H1 (cell line): ENCODE measurements around the gene TBC1D16. TPM values are rescaled to one million over a fixed set of nuclear protein-coding genes. Genes with fewer than 3 reads are reported as not detected.

ENCODE experiments used
- CTCF ChIA-PET: fragments of 300-600 bp; sonication (Branson Sonifier 250); formaldehyde crosslinking; loops from one replicate; lab custom pipeline; 2021; ENCODE audit not compliant: partially characterized antibody; lab: Charles Lee
- POLR2A ChIA-PET: fragments of 300-600 bp; sonication (Branson Sonifier 250); formaldehyde crosslinking; loops from one replicate; lab custom pipeline; 2021; ENCODE audit warnings: inconsistent platforms; ENCODE audit not compliant: partially characterized antibody; lab: Charles Lee
- DNase-seq, 2 experiments: peaks; one replicate each; pipeline versions ENCODE4 v3.0.0 to v3.0.0-alpha.2; 2010 to 2022; ENCODE audit warnings: low spot score in 2 of 2, low read depth in 1 of 2, mixed read lengths in 1 of 2
- FAIRE-seq: peaks from 2 replicates; lab custom pipeline; 2011; peaks lifted over from hg19 to GRCh38; lab: Jason Lieb, UNC
- H2AFZ ChIP-seq: 2 replicates; pipeline ENCODE4 v1.8.1; 2012; ENCODE audit warnings: low read length, inconsistent platforms
- H2AK5ac ChIP-seq: 2 replicates; pipeline ENCODE4 v1.6.1; 2013; ENCODE audit warnings: low read depth, low read length
- H2BK120ac ChIP-seq: replicated peaks from 2 replicates; pipeline ENCODE3; 2013; ENCODE audit warnings: low read depth, low read length, inconsistent platforms
- H2BK12ac ChIP-seq: 2 replicates; pipeline ENCODE4 v1.6.1; 2013; ENCODE audit warnings: low read depth, low read length
- H2BK15ac ChIP-seq: 2 replicates; pipeline ENCODE4 v1.6.1; 2013; ENCODE audit warnings: low read length
- H2BK20ac ChIP-seq: 2 replicates; pipeline ENCODE4 v1.6.1; 2013; ENCODE audit warnings: low read length
- H2BK5ac ChIP-seq: 2 replicates; pipeline ENCODE4 v1.6.1; 2013; ENCODE audit warnings: low read depth, low read length
- H3K14ac ChIP-seq: 2 replicates; pipeline ENCODE4 v1.6.1; 2013; ENCODE audit warnings: inconsistent platforms; ENCODE audit not compliant: insufficient read length
- H3K18ac ChIP-seq: 2 replicates; pipeline ENCODE4 v1.6.1; 2013; ENCODE audit warnings: low read length; ENCODE audit errors: extremely low read depth
- H3K23ac ChIP-seq: 2 replicates; pipeline ENCODE4 v1.6.1; 2013; ENCODE audit warnings: inconsistent platforms; ENCODE audit not compliant: insufficient read length
- H3K23me2 ChIP-seq: 2 replicates; pipeline ENCODE4 v1.6.1; 2013; ENCODE audit warnings: low read depth, low read length
- H3K27ac ChIP-seq: 2 replicates; pipeline ENCODE4 v1.6.1; 2011; ENCODE audit warnings: low read depth, low read length, inconsistent platforms
- H3K27me3 ChIP-seq, 4 experiments: replicated peaks in 1 of 4; 1 replicate in 1 of 4; 2 replicates in 3 of 4; pipeline versions ENCODE4 v1.6.1 to v1.8.1; 2011 to 2013; ENCODE audit warnings: low read length in 3 of 4, mild to moderate bottlenecking in 3 of 4, inconsistent platforms in 2 of 4, mixed read lengths in 2 of 4, moderate library complexity in 1 of 4; ENCODE audit not compliant: control insufficient read depth in 3 of 4, insufficient read depth in 3 of 4; ENCODE audit errors: extremely low read depth in 1 of 4
- H3K36me3 ChIP-seq, 4 experiments: 2 replicates each; pipeline versions ENCODE4 v1.6.1 to v1.8.1; 2011 to 2013; ENCODE audit warnings: mild to moderate bottlenecking in 4 of 4, low read length in 3 of 4, moderate library complexity in 2 of 4, control low read depth in 1 of 4, inconsistent platforms in 1 of 4; ENCODE audit not compliant: insufficient read depth in 4 of 4, control insufficient read depth in 2 of 4
- H3K4ac ChIP-seq: replicated peaks from 2 replicates; pipeline ENCODE3; 2013; ENCODE audit warnings: low read length, low read depth, mixed read lengths, inconsistent platforms; ENCODE audit not compliant: insufficient read length
- H3K4me1 ChIP-seq, 4 experiments: replicated peaks in 1 of 4; 1 replicate in 1 of 4; 2 replicates in 3 of 4; pipeline versions ENCODE4 v1.6.1 to v1.8.1; 2011 to 2013; ENCODE audit warnings: low read length in 3 of 4, inconsistent platforms in 2 of 4, mixed read lengths in 1 of 4; ENCODE audit not compliant: insufficient read depth in 4 of 4, control insufficient read depth in 3 of 4
- H3K4me2 ChIP-seq, 2 experiments: 2 replicates each; pipeline versions ENCODE4 v1.6.1 to v1.8.1; 2011 to 2013; ENCODE audit warnings: low read depth in 2 of 2, low read length in 2 of 2, control low read depth in 1 of 2, inconsistent platforms in 1 of 2, mild to moderate bottlenecking in 1 of 2; ENCODE audit not compliant: insufficient read depth in 1 of 2
- H3K4me3 ChIP-seq, 4 experiments: fragments of 200-600, 300-600 bp in 1 of 4; sonication (generic), shearing (Covaris generic), sonication (Bioruptor Twin) in 1 of 4; 2 replicates each; pipeline versions ENCODE4 v1.5.1 to v1.8.1; 2011 to 2016; ENCODE audit warnings: low read length in 4 of 4, low read depth in 3 of 4, control low read depth in 2 of 4, inconsistent platforms in 2 of 4, mild to moderate bottlenecking in 2 of 4, mixed read lengths in 1 of 4, moderate library complexity in 1 of 4; ENCODE audit not compliant: insufficient read depth in 2 of 4; ENCODE audit errors: extremely low read depth in 1 of 4
- H3K56ac ChIP-seq: replicated peaks from 2 replicates; pipeline ENCODE3; 2013; ENCODE audit warnings: low read depth, mild to moderate bottlenecking, mixed read lengths, low read length, inconsistent platforms; ENCODE audit not compliant: insufficient read length
- H3K79me1 ChIP-seq: 2 replicates; pipeline ENCODE4 v1.6.1; 2013; ENCODE audit warnings: low read depth, low read length, control low read depth
- H3K79me2 ChIP-seq, 2 experiments: 2 replicates each; pipeline versions ENCODE4 v1.6.1 to v1.8.1; 2012 to 2013; ENCODE audit warnings: low read length in 2 of 2, mild to moderate bottlenecking in 2 of 2, inconsistent platforms in 1 of 2; ENCODE audit not compliant: insufficient read depth in 2 of 2, control insufficient read depth in 1 of 2
- H3K9ac ChIP-seq, 4 experiments: replicated peaks in 1 of 4; 1 replicate in 1 of 4; 2 replicates in 3 of 4; pipeline versions ENCODE4 v1.6.1 to v1.8.1; 2011 to 2013; ENCODE audit warnings: low read depth in 3 of 4, low read length in 3 of 4, control low read depth in 2 of 4, mild to moderate bottlenecking in 2 of 4, moderate library complexity in 2 of 4, inconsistent platforms in 1 of 4; ENCODE audit errors: extremely low read depth in 1 of 4
- H3K9me3 ChIP-seq, 2 experiments: 2 replicates each; pipeline versions ENCODE4 v1.6.1 to v1.8.1; 2012 to 2013; ENCODE audit warnings: mild to moderate bottlenecking in 2 of 2, moderate library complexity in 2 of 2, control low read depth in 1 of 2, inconsistent platforms in 1 of 2, low read depth in 1 of 2, low read length in 1 of 2, mixed read lengths in 1 of 2; ENCODE audit not compliant: insufficient read depth in 2 of 2
- H4K20me1 ChIP-seq, 2 experiments: replicated peaks in 1 of 2; 2 replicates each; pipeline versions ENCODE3 to v1.8.1; 2011 to 2013; ENCODE audit warnings: inconsistent platforms in 2 of 2, low read length in 2 of 2, mild to moderate bottlenecking in 1 of 2; ENCODE audit not compliant: insufficient read depth in 2 of 2, control insufficient read depth in 1 of 2
- H4K5ac ChIP-seq: 2 replicates; pipeline ENCODE4 v1.6.1; 2013; ENCODE audit warnings: low read length, low read depth, mixed read lengths, inconsistent platforms; ENCODE audit not compliant: insufficient read length
- H4K8ac ChIP-seq: 2 replicates; pipeline ENCODE4 v1.8.0; 2013; ENCODE audit warnings: mild to moderate bottlenecking, moderate library complexity, low read length, inconsistent platforms; ENCODE audit not compliant: insufficient read depth; ENCODE audit errors: extremely low read depth
- H4K91ac ChIP-seq: replicated peaks from 2 replicates; pipeline ENCODE3; 2013; ENCODE audit warnings: low read length, mixed read lengths, inconsistent platforms; ENCODE audit not compliant: insufficient read length
- ATF3 ChIP-seq: IDR thresholded peaks from 2 replicates; pipeline ENCODE4 v1.6.1; 2011; ENCODE audit warnings: low read depth, mild to moderate bottlenecking, low read length; ENCODE audit not compliant: insufficient read depth
- FOSL1 ChIP-seq: IDR thresholded peaks from 2 replicates; pipeline ENCODE4 v1.6.1; 2011; ENCODE audit warnings: mild to moderate bottlenecking, low read depth, low read length, moderate library complexity; ENCODE audit not compliant: insufficient read depth
- HDAC6 ChIP-seq: IDR thresholded peaks from one replicate; pipeline ENCODE4 v1.7.1; 2012; ENCODE audit warnings: low read depth, mild to moderate bottlenecking, inconsistent platforms, low read length, moderate library complexity
- NANOG ChIP-seq: IDR thresholded peaks from 2 replicates; pipeline ENCODE4 v1.6.1; 2011; ENCODE audit warnings: low read length, low read depth, mild to moderate bottlenecking, inconsistent platforms; ENCODE audit not compliant: insufficient read depth, poor library complexity, severe bottlenecking
- POLR2A ChIP-seq, 2 experiments: IDR thresholded peaks; 1 replicate in 1 of 2; 2 replicates in 1 of 2; pipeline ENCODE4 v1.6.1; 2011; ENCODE audit warnings: low read depth in 2 of 2, low read length in 2 of 2, mild to moderate bottlenecking in 2 of 2; ENCODE audit errors: control extremely low read depth in 1 of 2
- POU5F1 ChIP-seq: IDR thresholded peaks from 2 replicates; pipeline ENCODE4 v1.6.1; 2011; ENCODE audit warnings: low read depth, mild to moderate bottlenecking, low read length, moderate library complexity
- RBBP5 ChIP-seq: IDR thresholded peaks from 2 replicates; pipeline ENCODE4 v1.7.1; 2012; ENCODE audit warnings: low read depth, mild to moderate bottlenecking, inconsistent platforms, low read length, moderate library complexity, borderline replicate concordance
- SP4 ChIP-seq: IDR thresholded peaks from 2 replicates; pipeline ENCODE4 v1.6.1; 2012; ENCODE audit warnings: low read length, inconsistent platforms
- TAF7 ChIP-seq: optimal IDR thresholded peaks from 2 replicates; pipeline ENCODE3; 2011; ENCODE audit warnings: low read depth, mild to moderate bottlenecking, inconsistent platforms, low read length, moderate library complexity, borderline replicate concordance
- WGBS, 2 experiments: shearing (Covaris generic) in 1 of 2; methylation state at CpG; one replicate each; pipeline versions ENCODE4 v1.1.6 to v1.1.7; 2013 to 2015; ENCODE audit warnings: low lambda C conversion rate in 2 of 2, mixed read lengths in 2 of 2, inconsistent platforms in 1 of 2, low coverage in 1 of 2, missing lambda C conversion rate in 1 of 2; ENCODE audit not compliant: insufficient replicate concordance in 2 of 2, insufficient coverage in 1 of 2, insufficient read length in 1 of 2; ENCODE audit errors: extremely low coverage in 1 of 2, missing lambda C conversion rate in 1 of 2; 5-methylcytosine and 5-hydroxymethylcytosine counted together
- polyA plus RNA-seq, 7 experiments: library from polyadenylated mRNA; depleted of rRNA in 3 of 7; stranded (reverse) in 5 of 7; unstranded in 2 of 7; fragments of >200 nt in 5 of 7; fragments of 200-250 nt in 2 of 7; gene quantifications; 1 replicate in 5 of 7; 2 replicates in 1 of 7; 4 replicates in 1 of 7; pipeline versions ENCODE4 v1.2.1 to v1.2.3, GENCODE V29; 2011 to 2013; ENCODE audit warnings: missing spikeins in 2 of 7, mixed read lengths in 2 of 7
- total RNA-seq: library from RNA; stranded (reverse); fragmentation: NEBNext Ultra II Directional; extraction: Animal tissue kit (Norgen Biotek cat#: 25700); gene quantifications from 2 replicates; pipeline ENCODE4 v1.2.1, GENCODE V29; 2021

The TBC1D16 gene
- total and polyA plus RNA-seq, 2 of the 8 experiments (the other 6 are each of a cell fraction or from before 2014, with no cell fraction given), result 21.1 to 109 TPM

GRCh38 chr17:80002070-80002641 is 33.5 kb downstream of the TBC1D16 start:
- Histone ChIP-seq H3K27me3 (no peaks in the 10 kb centered on the region), H2BK15ac (no peak overlapping the region), H3K4me3 (no peak overlapping the region), H4K5ac (no peak overlapping the region), H3K79me1 (peaks cover 6% of the 10 kb centered on the region; the same call in 1 of the 2 replicates), H2AFZ (no peak overlapping the region), H2BK5ac (peak overlapping the region; percentile 60; the same call in 1 of the 2 replicates), H3K14ac (no peak overlapping the region), H2BK120ac (no peak overlapping the region), H3K27ac (no peak overlapping the region), H3K9me3 (no peaks in the 10 kb centered on the region; a peak in 1 of 4 replicates), H4K91ac (no peak overlapping the region), H3K4ac (no peak overlapping the region), H4K8ac (no peak overlapping the region; the same call in 1 of the 2 replicates), H3K9ac (no peak overlapping the region), H4K20me1 (peaks cover 2 to 10% of the 10 kb centered on the region in 2 experiments), H3K23me2 (no peaks in the 10 kb centered on the region), H3K23ac (no peak overlapping the region), H2BK12ac (no peak overlapping the region), H3K4me2 (no peak overlapping the region), H3K56ac (no peak overlapping the region), H3K79me2 (peaks cover 0 to 9% of the 10 kb centered on the region in 2 experiments; a peak in 1 of 4 replicates), H3K36me3 (peaks cover 0 to 11% (median 1%) of the 10 kb centered on the region in 4 experiments; a peak in 2 of 8 replicates), H2BK20ac (no peak overlapping the region), H3K18ac (no peak overlapping the region), H2AK5ac (no peak overlapping the region), H3K4me1 (peaks cover 0 to 4% (median 3%) of the 10 kb centered on the region in 4 experiments; a peak in 3 of 7 replicates)
- TF ChIP-seq SP4, result no peak
- TF ChIP-seq TAF7, result no peak
- no peak for TF ChIP-seq FOSL1
- TF ChIP-seq POLR2A (IDR thresholded peaks at IDR 0.05; ENCODE audit: control extremely low read depth in 1 of 2, low read depth in 2 of 2, low read length in 2 of 2), result no peak
- no peak for TF ChIP-seq HDAC6
- TF ChIP-seq ATF3, result no peak
- no peak for TF ChIP-seq POU5F1
- TF ChIP-seq RBBP5, result no peak
- no peak for TF ChIP-seq NANOG
- POLR2A ChIA-PET, result interaction anchor here (1.1 to 2.0 kb wide), 2 partner anchors 8 kb away, joined by 4 to 5 read pairs; no protein-coding TSS in a partner anchor
- no peak for DNase-seq
- 90% methylated on average over 25 of the region's 26 CpGs; no CpG with 5 or more reads in 1 of the 2 experiments for WGBS, 2 experiments
- CTCF ChIA-PET, result interaction anchor here (0.6 to 10.2 kb wide), 6 partner anchors 8 to 257 kb away, joined by 3 to 110 read pairs (median 4); no protein-coding TSS in a partner anchor
- FAIRE-seq, result no peak
